WI38 (cell line): ENCODE measurements around the gene P4HTM.
A peak's percentile ranks its signal among the peaks of the same experiment; 100 is the strongest.

Experiments
- H3K4me3 ChIP-seq: 2 replicates; pipeline ENCODE4 v1.5.1; 2011; ENCODE audit warnings: low read depth, mild to moderate bottlenecking, control low read depth, low read length
- CTCF ChIP-seq: IDR thresholded peaks from 2 replicates; pipeline ENCODE4 v1.5.1; 2012; ENCODE audit warnings: low read depth, mild to moderate bottlenecking, control low read depth, low read length

Gene P4HTM

DNA sequence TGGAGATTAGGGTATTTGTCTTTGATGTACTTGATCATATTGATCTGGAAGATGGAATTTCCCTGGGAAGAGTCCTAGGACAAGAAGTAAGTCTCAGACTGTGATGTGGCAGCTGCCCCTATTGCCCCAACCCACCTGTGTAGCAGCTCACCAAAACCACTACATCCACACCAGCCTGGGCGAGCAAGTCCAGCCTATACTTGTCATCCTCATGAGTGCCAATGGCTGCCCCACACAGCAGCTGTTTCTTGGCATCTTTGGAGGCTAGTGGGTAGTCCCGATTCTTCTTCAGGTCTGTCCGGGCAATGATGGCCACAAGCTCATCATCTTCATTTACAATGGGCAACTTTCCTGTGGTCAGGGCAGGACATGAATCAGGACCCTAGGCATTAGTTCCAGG lies 36.5 kb downstream of the P4HTM start:
- no peak for TF ChIP-seq CTCF
- no peak overlapping the region for H3K4me3 ChIP-seq

DNA sequence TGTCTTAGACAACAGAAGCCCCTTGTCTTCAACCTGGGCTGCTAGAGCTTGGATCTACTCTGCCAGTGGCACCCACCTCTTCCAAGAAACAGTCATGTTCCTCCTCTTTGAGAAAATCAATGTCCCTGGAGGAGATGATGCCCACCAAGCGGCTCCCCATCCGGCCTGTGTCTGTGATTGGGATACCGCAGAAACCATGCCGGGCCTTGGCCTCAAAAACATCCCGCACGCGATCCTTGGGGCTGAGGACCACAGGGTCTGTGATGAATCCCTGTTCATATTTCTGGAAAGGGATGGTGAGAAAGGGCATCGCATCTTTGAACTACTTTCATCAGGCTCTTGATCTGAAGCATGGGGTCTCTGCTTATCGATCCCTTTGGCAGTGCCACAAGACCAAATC lies 37.6 kb downstream of the P4HTM start:
- no peak overlapping the region for H3K4me3 ChIP-seq
- TF ChIP-seq CTCF, result no peak

- TF ChIP-seq CTCF, result no peak
- H3K4me3 ChIP-seq, result peak overlapping the region; percentile 86
Measured at GRCh38 chr3:49028298-49028672, 38.2 kb downstream of the P4HTM start.

DNA sequence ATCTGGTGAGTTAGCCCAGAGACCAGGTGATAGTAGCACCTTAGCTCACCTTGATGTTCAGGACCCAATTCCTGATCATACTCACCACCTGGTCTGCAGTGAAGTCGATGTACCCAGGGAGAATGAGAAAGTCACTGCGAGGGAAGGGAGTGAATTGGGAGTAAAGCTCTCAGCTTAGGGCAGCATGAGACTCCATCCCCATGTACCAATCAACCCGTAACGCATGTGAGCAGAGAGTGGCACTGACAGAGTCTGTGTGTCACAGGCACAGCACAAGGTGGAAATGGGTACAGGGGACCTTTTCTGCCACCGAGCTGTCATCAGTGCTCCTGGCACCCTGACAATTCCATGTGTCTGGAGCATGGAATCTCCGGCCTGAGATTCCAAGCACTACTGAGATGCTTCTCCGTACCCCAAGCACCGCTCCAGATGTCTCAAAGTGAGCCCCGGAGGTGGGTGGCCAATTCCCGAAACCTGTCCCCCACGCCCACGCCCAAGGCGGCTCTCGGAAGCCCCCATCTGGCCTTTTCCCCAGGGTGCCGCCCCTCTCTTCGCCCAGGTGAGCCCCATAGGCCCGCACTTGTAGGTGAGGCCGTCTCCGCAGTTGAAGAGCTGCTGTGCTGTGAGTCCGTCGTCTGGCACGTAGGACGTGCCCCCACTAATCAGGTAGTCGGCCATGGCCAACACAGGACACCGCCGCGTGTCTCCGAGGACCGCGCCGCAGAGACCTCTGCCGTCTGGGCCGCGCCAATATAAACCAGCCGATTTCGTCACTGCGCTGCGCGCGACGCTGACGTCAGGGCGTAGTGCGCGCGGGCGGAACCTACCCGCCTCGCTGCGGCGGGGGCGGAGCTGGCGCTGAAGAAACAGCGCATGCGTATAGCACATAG lies 38.9 kb downstream of the P4HTM start, which contains the start of gene IMPDH2:
IMPDH2 (minus strand) TSS at position 726 of the 890 bp plus-strand sequence; CDS start at position 678, 48 bp downstream.
- peak within 1 kb of the TSS; percentile 86 for H3K4me3 ChIP-seq
- TF ChIP-seq CTCF, result no peak

DNA sequence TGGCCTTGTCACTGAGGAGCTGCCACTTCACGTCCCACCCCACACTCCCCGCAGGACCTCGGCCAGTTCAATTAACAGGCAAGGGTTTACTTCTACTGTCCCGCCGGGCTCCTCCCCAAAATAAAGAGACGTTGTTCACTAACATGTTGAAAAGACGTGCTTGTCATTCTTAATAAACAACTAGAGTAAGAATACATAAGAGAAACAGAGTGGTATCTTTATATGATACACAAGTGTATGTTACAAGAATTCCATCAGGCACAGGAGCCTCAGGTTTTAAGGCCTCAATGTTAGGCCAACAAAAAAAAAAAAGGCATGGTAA lies 39.5 kb downstream of the P4HTM start:
- peak overlapping the region; percentile 86 for H3K4me3 ChIP-seq

DNA sequence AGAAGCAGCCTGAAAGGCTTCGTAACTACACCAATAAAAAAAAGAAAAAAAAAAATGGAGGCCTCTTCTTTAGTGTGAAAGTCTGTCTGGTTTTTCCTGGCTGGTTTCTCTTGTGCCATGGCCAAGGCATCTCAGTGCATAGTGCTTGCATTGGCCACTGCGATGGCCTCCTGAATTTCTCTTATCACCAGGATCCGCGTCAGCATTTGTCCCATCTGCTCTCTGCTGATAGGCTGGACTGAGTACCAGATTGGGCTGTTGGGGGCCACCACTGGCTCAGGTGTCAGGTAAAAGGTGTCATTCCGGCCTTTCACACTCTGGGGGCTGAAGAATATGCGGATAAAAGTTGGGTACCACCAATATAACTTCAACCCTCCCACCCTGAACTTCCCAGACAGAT lies 40.3 kb downstream of the P4HTM start:
- no peak overlapping the region for H3K4me3 ChIP-seq
- no peak for TF ChIP-seq CTCF

More for the DNA sequence above, 39.5 kb downstream of the P4HTM start:
- TF ChIP-seq CTCF, result no peak

- no peak overlapping the region for H3K4me3 ChIP-seq
- TF ChIP-seq CTCF, result no peak
Measured at GRCh38 chr3:49032646-49033304, 42.7 kb downstream of the P4HTM start.
